Neural cell (in vitro differentiated cells): ENCODE data around the gene SLC50A1. TPM values are rescaled to one million over a fixed set of nuclear protein-coding genes. Genes with fewer than 3 reads are reported as not detected.

ENCODE experiments used
- H2AFZ ChIP-seq: fragments of 200-600, 300-800 bp; sonication (generic), shearing (Covaris generic); 2 replicates; pipeline ENCODE4 v1.6.0; 2014; ENCODE audit warnings: low read depth, mild to moderate bottlenecking, antibody characterized with exemption, low read length, moderate library complexity
- H3F3A ChIP-seq: fragments of 200-600 bp; shearing (Covaris generic); 2 replicates; pipeline ENCODE4 v1.6.1; 2016; ENCODE audit warnings: mild to moderate bottlenecking, moderate library complexity, mixed read lengths, antibody characterized with exemption, low read length; ENCODE audit not compliant: insufficient read depth, poor library complexity, severe bottlenecking
- H3K27ac ChIP-seq: fragments of 200-600, 300-800 bp; sonication (generic), shearing (Covaris generic); 2 replicates; pipeline ENCODE4 v1.5.1; 2014; ENCODE audit warnings: mild to moderate bottlenecking, low read length, moderate library complexity
- H3K27me3 ChIP-seq: fragments of 300-800, 200-600 bp; sonication (generic), shearing (Covaris generic); 2 replicates; pipeline ENCODE4 v1.6.0; 2014; ENCODE audit warnings: mild to moderate bottlenecking, low read depth, low read length, moderate library complexity; ENCODE audit not compliant: insufficient read depth
- H3K36me3 ChIP-seq: fragments of 300-800, 200-600 bp; sonication (generic), shearing (Covaris generic); 2 replicates; pipeline ENCODE4 v1.5.1; 2014; ENCODE audit warnings: mild to moderate bottlenecking, antibody characterized with exemption, low read length, moderate library complexity; ENCODE audit not compliant: insufficient read depth
- H3K4me2 ChIP-seq: fragments of 300-800, 200-600 bp; sonication (generic), shearing (Covaris generic); 2 replicates; pipeline ENCODE4 v1.6.0; 2014; ENCODE audit warnings: mild to moderate bottlenecking, low read length
- H3K4me3 ChIP-seq: fragments of 300-800, 200-600 bp; sonication (generic), shearing (Covaris generic); 2 replicates; pipeline ENCODE4 v1.5.1; 2014; ENCODE audit warnings: mild to moderate bottlenecking, low read length, moderate library complexity
- H3K79me2 ChIP-seq: fragments of 200-600 bp; shearing (Covaris generic); replicated peaks from 2 replicates; pipeline ENCODE4 v1.6.0; 2014; ENCODE audit warnings: mild to moderate bottlenecking, low read length, moderate library complexity; ENCODE audit not compliant: insufficient read depth
- H3K9ac ChIP-seq: fragments of 300-800, 200-600 bp; sonication (generic), shearing (Covaris generic); 2 replicates; pipeline ENCODE4 v1.6.1; 2016; ENCODE audit warnings: mild to moderate bottlenecking, low read length, mixed read lengths
- H3K9me2 ChIP-seq: fragments of 200-600 bp; shearing (Covaris generic); 2 replicates; pipeline ENCODE4 v1.6.1; 2016; ENCODE audit warnings: mild to moderate bottlenecking, low read length, mixed read lengths; ENCODE audit not compliant: insufficient read depth
- H3K9me3 ChIP-seq: fragments of 200-600, 300-800 bp; sonication (generic), shearing (Covaris generic); 2 replicates; pipeline ENCODE4 v1.6.1; 2016; ENCODE audit warnings: mild to moderate bottlenecking, mixed run types, low read length, moderate library complexity, mixed read lengths
- H4K20me1 ChIP-seq: fragments of 200-600 bp; shearing (Covaris generic); 2 replicates; pipeline ENCODE4 v1.6.1; 2016; ENCODE audit warnings: mild to moderate bottlenecking, mixed run types; ENCODE audit not compliant: insufficient read depth
- CTCF ChIP-seq: fragments of 450-650 bp; IDR thresholded peaks from 2 replicates; pipeline ENCODE4 v1.5.1; 2014; ENCODE audit warnings: antibody characterized with exemption, mild to moderate bottlenecking, moderate library complexity; ENCODE audit not compliant: poor library complexity, severe bottlenecking
- EP300 ChIP-seq: fragments of 450-650 bp; conservative IDR thresholded peaks from 2 replicates; pipeline ENCODE4 v1.6.1; 2014; ENCODE audit warnings: antibody characterized with exemption, mild to moderate bottlenecking, moderate library complexity; ENCODE audit not compliant: poor library complexity, severe bottlenecking
- EZH2 ChIP-seq: fragments of 200-600, 300-800 bp; shearing (Covaris generic), sonication (generic); IDR thresholded peaks from 2 replicates; pipeline ENCODE4 v1.6.1; 2014; ENCODE audit warnings: antibody characterized with exemption, low read length, borderline replicate concordance, mild to moderate bottlenecking; ENCODE audit not compliant: insufficient read depth, poor library complexity, severe bottlenecking
- MXI1 ChIP-seq: fragments of 450-650 bp; conservative IDR thresholded peaks from 2 replicates; pipeline ENCODE4 v1.6.1; 2014; ENCODE audit warnings: antibody characterized with exemption, mild to moderate bottlenecking; ENCODE audit not compliant: poor library complexity, severe bottlenecking
- RAD21 ChIP-seq: fragments of 450-650 bp; conservative IDR thresholded peaks from 2 replicates; pipeline ENCODE4 v1.6.1; 2014; ENCODE audit warnings: antibody characterized with exemption, mild to moderate bottlenecking, moderate library complexity
- SMC3 ChIP-seq: fragments of 450-650 bp; conservative IDR thresholded peaks from 2 replicates; pipeline ENCODE4 v1.6.1; 2014; ENCODE audit warnings: antibody characterized with exemption, mild to moderate bottlenecking, moderate library complexity; ENCODE audit not compliant: poor library complexity
- TAF1 ChIP-seq: IDR thresholded peaks from 2 replicates; pipeline ENCODE4 v1.6.1; 2012; ENCODE audit warnings: low read depth
- polyA plus RNA-seq: library from polyadenylated mRNA; depleted of rRNA; stranded (reverse); fragments of >200 nt; gene quantifications from 2 replicates; pipeline ENCODE4 v1.2.3, GENCODE V29; 2014

Gene SLC50A1
- polyA plus RNA-seq, 1 donor from 2014 or later: 12.6 TPM

GRCh38 chr1:155128755-155129473 is 6.7 kb upstream of the SLC50A1 start (continued):
- no peak for TF ChIP-seq SMC3

GRCh38 chr1:155130272-155131006 is 5.2 kb upstream of the SLC50A1 start:
- Histone ChIP-seq H3K4me2 (no peak overlapping the region), H3K9me3 (no peaks in the 10 kb centered on the region), H3K9me2 (no peaks in the 10 kb centered on the region), H4K20me1 (no peaks in the 10 kb centered on the region), H3F3A (peaks cover 2% of the 10 kb centered on the region), H3K79me2 (no peaks in the 10 kb centered on the region), H3K9ac (no peak overlapping the region), H3K27ac (no peak overlapping the region), H3K27me3 (peaks cover 36% of the 10 kb centered on the region), H2AFZ (no peak overlapping the region), H3K36me3 (no peaks in the 10 kb centered on the region), H3K4me3 (no peak overlapping the region)
- TF ChIP-seq EZH2: no peak
- TF ChIP-seq TAF1: no peak
- no peak for TF ChIP-seq CTCF

- peaks cover 27% of the 10 kb centered on the region for H3K27me3 ChIP-seq
Measured at GRCh38 chr1:155131285-155131684, 4.4 kb upstream of the SLC50A1 start.

More at GRCh38 chr1:155131285-155131684, 4.4 kb upstream of the SLC50A1 start:
- no peak for TF ChIP-seq MXI1
- no peak for TF ChIP-seq EP300
- TF ChIP-seq EZH2: no peak
- TF ChIP-seq CTCF: no peak
- TF ChIP-seq RAD21: no peak
- H3F3A ChIP-seq: peaks cover 2% of the 10 kb centered on the region
- no peaks in the 10 kb centered on the region for H3K79me2 ChIP-seq
- H3K36me3 ChIP-seq: no peaks in the 10 kb centered on the region
- H3K9me2 ChIP-seq: no peaks in the 10 kb centered on the region
- no peak overlapping the region for H3K4me3 ChIP-seq
- no peak overlapping the region for H3K9ac ChIP-seq
- no peak overlapping the region for H3K27ac ChIP-seq
- no peaks in the 10 kb centered on the region for H4K20me1 ChIP-seq
- no peak overlapping the region for H2AFZ ChIP-seq
- H3K9me3 ChIP-seq: no peaks in the 10 kb centered on the region
- no peak overlapping the region for H3K4me2 ChIP-seq
